VCaP (cell line): ENCODE results near the gene CYB5RL.
"Not testable (repeated sequence)": the region's sequence is repeated elsewhere in the genome, so short reads cannot be mapped to it uniquely, and the experiment has no call there.

Source experiments
- H3K27ac ChIP-seq: fragments of 450-650 bp; 2 replicates; pipeline ENCODE4 v1.5.1; 2017
- CTCF ChIP-seq: fragments of 450-650 bp; conservative IDR thresholded peaks from 2 replicates; pipeline ENCODE4 v1.5.1; 2017; ENCODE audit warnings: mild to moderate bottlenecking, moderate library complexity

Gene CYB5RL

DNA sequence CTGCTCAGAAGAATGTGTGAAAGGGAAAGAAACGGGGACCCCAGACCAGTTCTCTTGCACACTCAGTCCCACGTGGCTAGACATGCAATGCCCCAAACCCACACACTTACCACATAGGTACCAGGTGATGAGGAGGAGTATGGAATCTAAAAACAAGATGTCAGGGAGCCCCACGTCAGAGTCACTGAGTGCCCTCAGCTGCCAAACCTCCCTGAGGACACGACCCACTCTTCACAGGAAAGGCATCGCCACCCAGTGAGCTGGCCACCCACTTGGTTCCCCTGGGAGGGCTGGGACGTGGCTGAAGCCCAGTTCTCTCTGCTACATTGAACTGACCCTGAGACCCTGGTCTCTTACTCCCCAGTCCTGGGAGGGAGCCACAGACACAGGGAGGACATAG lies 41.5 kb upstream of the CYB5RL start:
- no peak overlapping the region for H3K27ac ChIP-seq
- TF ChIP-seq CTCF, result no peak

DNA sequence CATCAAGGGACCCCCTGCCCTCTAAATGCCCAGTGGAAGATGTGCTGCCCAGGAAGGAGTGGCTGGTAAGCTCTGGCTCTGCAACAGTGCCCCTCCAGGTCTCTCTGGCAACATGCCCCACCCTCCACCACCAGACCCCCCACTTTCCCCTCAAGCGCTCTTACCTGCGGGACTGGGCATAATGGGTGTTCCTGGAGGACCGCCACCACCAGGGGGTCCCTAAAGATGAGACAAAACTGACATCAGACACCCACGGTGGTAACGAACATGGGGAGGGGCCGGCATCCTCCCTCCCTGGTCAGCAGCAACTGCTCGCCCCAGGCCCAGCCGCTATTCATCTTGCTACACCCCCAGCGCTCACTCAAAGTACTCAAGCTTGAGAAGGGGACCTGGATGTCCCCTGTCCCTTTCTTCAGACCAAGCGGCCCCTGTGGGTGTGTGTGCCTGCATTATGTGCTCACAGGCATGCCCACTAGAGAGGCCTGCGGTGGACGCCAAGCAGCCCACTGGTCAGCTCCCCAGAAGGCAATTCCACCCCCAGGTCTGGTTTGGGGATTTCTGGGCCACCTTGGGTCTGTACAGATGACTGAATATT lies 41.0 kb upstream of the CYB5RL start:
- H3K27ac ChIP-seq, result no peak overlapping the region
- no peak for TF ChIP-seq CTCF

DNA sequence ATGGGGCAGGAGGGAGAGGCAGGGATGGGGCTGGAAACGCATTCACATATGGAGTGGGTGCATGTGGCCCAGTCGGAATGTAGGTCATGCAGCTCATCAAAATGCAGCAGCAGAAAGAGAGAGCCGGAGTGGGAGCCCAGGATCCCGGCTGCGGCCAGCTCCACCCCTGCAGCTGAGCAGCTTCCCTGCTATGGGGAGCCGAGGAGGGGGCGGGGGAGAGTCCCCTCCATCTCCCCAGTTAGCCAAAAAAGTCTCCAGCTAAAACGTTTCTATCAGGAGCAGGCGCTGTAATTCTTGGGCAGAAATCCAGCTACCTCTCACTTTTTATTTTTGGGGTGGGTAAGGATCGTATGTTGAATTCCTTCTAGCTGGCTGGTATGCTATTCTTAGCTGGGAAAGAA lies 39.8 kb upstream of the CYB5RL start:
- no peak overlapping the region for H3K27ac ChIP-seq
- TF ChIP-seq CTCF, result no peak

DNA sequence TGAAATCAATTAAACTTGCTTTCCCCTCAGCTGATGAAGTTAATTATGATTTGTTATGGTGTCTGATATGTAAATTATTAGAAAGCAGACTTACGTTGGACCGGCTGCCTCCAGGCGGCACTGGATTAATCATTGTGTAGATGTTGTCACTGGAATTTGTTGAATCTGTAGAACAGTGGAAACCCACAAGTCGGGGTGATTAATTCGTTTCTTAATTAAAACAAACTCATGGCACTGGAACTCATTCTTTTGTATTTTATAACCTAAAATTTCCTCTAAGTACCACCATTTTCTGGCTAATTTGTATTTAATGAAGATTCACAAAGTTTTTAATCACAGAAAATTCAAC lies 39.2 kb upstream of the CYB5RL start:
- no peak overlapping the region for H3K27ac ChIP-seq
- TF ChIP-seq CTCF, result no peak

DNA sequence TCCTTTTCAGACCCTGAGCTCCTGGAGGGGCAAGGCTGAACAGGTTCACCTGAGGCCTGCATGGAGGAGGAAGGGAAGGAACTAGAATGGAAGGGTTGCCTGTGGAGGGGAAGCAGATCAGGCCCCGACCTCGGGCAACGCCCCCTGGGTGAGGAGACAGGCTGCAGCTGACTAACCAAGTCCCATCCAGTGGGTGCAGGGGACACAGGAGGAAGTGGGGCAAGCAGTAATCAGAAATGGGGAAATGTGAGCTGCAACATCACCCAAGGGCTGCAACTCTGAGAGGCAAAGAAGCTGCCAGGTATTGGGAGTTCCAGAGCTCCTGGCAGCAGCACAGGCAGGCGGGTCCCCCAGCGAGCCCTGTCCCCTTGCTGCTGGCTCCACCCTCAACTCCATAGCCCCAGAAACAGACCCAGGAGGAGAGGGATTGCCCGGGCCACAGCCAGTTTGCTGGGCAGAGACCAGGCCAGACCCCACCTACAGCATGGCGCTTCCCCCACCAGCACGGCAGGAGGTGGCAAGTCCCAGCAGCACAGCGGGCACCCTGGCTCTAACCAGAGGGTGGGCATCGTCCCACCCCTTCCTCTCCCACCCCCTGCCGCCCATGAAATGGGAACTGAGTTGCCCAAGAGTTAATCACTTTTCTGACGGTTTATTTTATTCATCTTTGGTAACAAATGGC lies 38.7 kb upstream of the CYB5RL start:
- TF ChIP-seq CTCF, result no peak
- H3K27ac ChIP-seq, result no peak overlapping the region

GRCh38 chr1:54237586-54237985 lies 37.8 kb upstream of the CYB5RL start:
- TF ChIP-seq CTCF, result no peak
- H3K27ac ChIP-seq, result no peak overlapping the region

DNA sequence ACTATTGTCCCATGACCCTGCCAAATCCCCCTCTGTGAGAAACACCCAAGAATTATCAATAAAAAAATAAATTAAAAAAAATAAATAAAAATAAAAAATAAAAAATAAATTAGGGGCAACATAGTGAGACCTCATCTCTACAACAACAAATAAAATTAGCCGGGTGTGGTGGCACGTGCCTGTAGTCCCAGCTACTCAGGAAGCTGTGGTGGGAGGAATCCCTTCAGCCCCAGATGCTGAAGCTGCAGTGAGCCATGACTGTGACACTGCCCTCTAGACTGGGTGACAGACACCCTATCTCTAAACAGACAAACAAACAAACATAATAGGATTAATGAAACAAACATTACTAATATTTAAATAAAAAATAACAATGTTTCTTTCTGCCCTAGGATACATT lies 34.5 kb upstream of the CYB5RL start:
- H3K27ac ChIP-seq, result no peak overlapping the region
- no peak for TF ChIP-seq CTCF

DNA sequence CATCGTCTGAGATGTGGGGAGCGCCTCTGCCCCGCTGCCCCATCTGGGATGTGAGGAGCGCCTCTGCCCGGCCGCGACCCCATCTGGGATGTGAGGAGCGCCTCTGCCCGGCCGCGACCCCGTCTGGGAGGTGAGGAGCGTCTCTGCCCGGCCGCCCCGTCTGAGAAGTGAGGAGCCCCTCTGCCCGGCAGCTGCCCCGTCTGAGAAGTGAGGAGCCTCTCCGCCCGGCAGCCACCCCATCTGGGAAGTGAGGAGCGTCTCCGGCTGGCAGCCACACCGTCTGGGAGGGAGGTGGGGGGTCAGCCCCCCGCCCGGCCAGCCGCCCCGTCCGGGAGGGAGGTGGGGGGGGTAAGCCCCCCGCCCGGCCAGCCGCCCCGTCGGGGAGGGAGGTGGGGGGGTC lies 33.4 kb upstream of the CYB5RL start:
- H3K27ac ChIP-seq, result not testable (repeated sequence)
